ENCODE measurements around the gene PNMA6A.

The PNMA6A gene

GRCh38 chrX:153030801-153031200 is 41.5 kb upstream of the PNMA6A start:
- no peak overlapping the region for H3K4me2 ChIP-seq (ENCODE audit: low read length)
- no peak overlapping the region for H3K9ac ChIP-seq (ENCODE audit: low read length)
- H2AFZ ChIP-seq (ENCODE audit: low read depth, low read length): no peak overlapping the region
- no peaks in the 10 kb centered on the region for H3K27me3 ChIP-seq (ENCODE audit: low read depth, low read length)
- H3K36me3 ChIP-seq (replicated peaks; ENCODE audit: low read depth, low read length): no peaks in the 10 kb centered on the region
- no peak overlapping the region for H3K4me3 ChIP-seq (ENCODE audit: low read length)
- H3K27ac ChIP-seq (ENCODE audit: low read length): no peak overlapping the region
- no peaks in the 10 kb centered on the region for H4K20me1 ChIP-seq (ENCODE audit: insufficient read depth, low read length)
- H3K79me2 ChIP-seq (ENCODE audit: low read length): no peaks in the 10 kb centered on the region
- no peaks in the 10 kb centered on the region for H3K9me3 ChIP-seq (ENCODE audit: insufficient read depth, low read length)
- peaks cover 5% of the 10 kb centered on the region for H3K4me1 ChIP-seq (ENCODE audit: low read length)
- TF ChIP-seq CTCF (IDR thresholded peaks at IDR 0.05; ENCODE audit: low read depth, low read length): no peak
- TF ChIP-seq EZH2phosphoT487 (IDR thresholded peaks at IDR 0.05; ENCODE audit: low read depth): no peak

- H4K20me1 ChIP-seq (ENCODE audit: insufficient read depth, low read length): no peaks in the 10 kb centered on the region
- peak overlapping the region; percentile 94 for H3K4me2 ChIP-seq (ENCODE audit: low read length)
- H3K4me3 ChIP-seq (ENCODE audit: low read length): peak overlapping the region; percentile 76
- peak overlapping the region; percentile 60 for H3K9ac ChIP-seq (ENCODE audit: low read length)
- no peaks in the 10 kb centered on the region for H3K79me2 ChIP-seq (ENCODE audit: low read length)
- no peaks in the 10 kb centered on the region for H3K9me3 ChIP-seq (ENCODE audit: insufficient read depth, low read length)
- peak overlapping the region; percentile 69 for H2AFZ ChIP-seq (ENCODE audit: low read depth, low read length)
- H3K36me3 ChIP-seq (replicated peaks; ENCODE audit: low read depth, low read length): no peaks in the 10 kb centered on the region
- TF ChIP-seq CTCF (IDR thresholded peaks at IDR 0.05; ENCODE audit: low read depth, low read length) (peak; percentile 70), EZH2phosphoT487 (IDR thresholded peaks at IDR 0.05; ENCODE audit: low read depth) (no peak)
- 0 out of 2 replicates have a peak overlapping the region, but pooled peaks have one; percentile 4 for H3K27ac ChIP-seq (ENCODE audit: low read length)
- no peaks in the 10 kb centered on the region for H3K27me3 ChIP-seq (ENCODE audit: low read depth, low read length)
- H3K4me1 ChIP-seq (ENCODE audit: low read length): peaks cover 5% of the 10 kb centered on the region
Observed at GRCh38 chrX:153032397-153033118, 39.7 kb upstream of the PNMA6A start.

GRCh38 chrX:153049093-153049492 is 23.2 kb upstream of the PNMA6A start:
- H3K4me3 ChIP-seq (ENCODE audit: low read length): no peak overlapping the region
- H3K9me3 ChIP-seq (ENCODE audit: insufficient read depth, low read length): no peaks in the 10 kb centered on the region
- no peak overlapping the region for H3K27ac ChIP-seq (ENCODE audit: low read length)
- H4K20me1 ChIP-seq (ENCODE audit: insufficient read depth, low read length): no peaks in the 10 kb centered on the region
- H3K9ac ChIP-seq (ENCODE audit: low read length): no peak overlapping the region
- no peaks in the 10 kb centered on the region for H3K27me3 ChIP-seq (ENCODE audit: low read depth, low read length)
- no peaks in the 10 kb centered on the region for H3K4me1 ChIP-seq (ENCODE audit: low read length)
- H3K36me3 ChIP-seq (replicated peaks; ENCODE audit: low read depth, low read length): no peaks in the 10 kb centered on the region
- H3K79me2 ChIP-seq (ENCODE audit: low read length): no peaks in the 10 kb centered on the region
- no peak for TF ChIP-seq CTCF (IDR thresholded peaks at IDR 0.05; ENCODE audit: low read depth, low read length)
- no peak for TF ChIP-seq EZH2phosphoT487 (IDR thresholded peaks at IDR 0.05; ENCODE audit: low read depth)
- H2AFZ ChIP-seq (ENCODE audit: low read depth, low read length): no peak overlapping the region
- H3K4me2 ChIP-seq (ENCODE audit: low read length): no peak overlapping the region

- Histone ChIP-seq H3K79me2 (ENCODE audit: low read length) (no peaks in the 10 kb centered on the region), H4K20me1 (ENCODE audit: insufficient read depth, low read length) (no peaks in the 10 kb centered on the region), H3K27me3 (ENCODE audit: low read depth, low read length) (no peaks in the 10 kb centered on the region), H3K27ac (ENCODE audit: low read length) (no peak overlapping the region), H3K4me1 (ENCODE audit: low read length) (no peaks in the 10 kb centered on the region), H3K4me3 (ENCODE audit: low read length) (no peak overlapping the region), H3K36me3 (replicated peaks; ENCODE audit: low read depth, low read length) (no peaks in the 10 kb centered on the region), H3K4me2 (ENCODE audit: low read length) (no peak overlapping the region), H3K9ac (ENCODE audit: low read length) (no peak overlapping the region), H2AFZ (ENCODE audit: low read depth, low read length) (no peak overlapping the region), H3K9me3 (ENCODE audit: insufficient read depth, low read length) (no peaks in the 10 kb centered on the region)
- no peak for TF ChIP-seq CTCF (IDR thresholded peaks at IDR 0.05; ENCODE audit: low read depth, low read length)
- TF ChIP-seq EZH2phosphoT487 (IDR thresholded peaks at IDR 0.05; ENCODE audit: low read depth): no peak
Observed at GRCh38 chrX:153052534-153052933, 19.7 kb upstream of the PNMA6A start.
